ENCODE results near the gene TRAF3IP1.

TRAF3IP1 gene

GRCh38 chr2:238287737-238288649 is 32.3 kb upstream of the TRAF3IP1 start, which contains the start of gene PER2:
TSS of gene PER2 (minus strand) at chr2:238288610. CDS start at chr2:238277936, 10,674 bp downstream.
- DNase-seq, result no peak

- DNase-seq, result peak; percentile 97
Observed at GRCh38 chr2:238288650-238289573, 31.4 kb upstream of the TRAF3IP1 start.

GRCh38 chr2:238289574-238289973 is 30.7 kb upstream of the TRAF3IP1 start:
- no peak for DNase-seq

- DNase-seq, result peak; percentile 38 to 62
Observed at GRCh38 chr2:238290091-238290509, 30.2 kb upstream of the TRAF3IP1 start.

GRCh38 chr2:238290715-238291549 is 29.4 kb upstream of the TRAF3IP1 start:
- DNase-seq, result no peak

- no peak for DNase-seq
Observed at GRCh38 chr2:238291550-238292281, 28.6 kb upstream of the TRAF3IP1 start.

GRCh38 chr2:238294046-238294392 is 26.3 kb upstream of the TRAF3IP1 start:
- no peak for DNase-seq

- no peak for DNase-seq
Observed at GRCh38 chr2:238294393-238295143, 25.8 kb upstream of the TRAF3IP1 start.

GRCh38 chr2:238295144-238296112 is 24.9 kb upstream of the TRAF3IP1 start:
- no peak for DNase-seq

GRCh38 chr2:238296638-238297457 is 23.5 kb upstream of the TRAF3IP1 start:
- no peak for DNase-seq

GRCh38 chr2:238299803-238300202 is 20.5 kb upstream of the TRAF3IP1 start:
- no peak for DNase-seq

- no peak for DNase-seq
Observed at GRCh38 chr2:238302087-238302486, 18.2 kb upstream of the TRAF3IP1 start.

GRCh38 chr2:238302751-238303150 is 17.6 kb upstream of the TRAF3IP1 start:
- DNase-seq, result no peak

- DNase-seq, result no peak
Observed at GRCh38 chr2:238304116-238304515, 16.2 kb upstream of the TRAF3IP1 start.

GRCh38 chr2:238305092-238305862 is 15.0 kb upstream of the TRAF3IP1 start:
- no peak for DNase-seq

- DNase-seq, result no peak
Observed at GRCh38 chr2:238305965-238306671, 14.2 kb upstream of the TRAF3IP1 start.

- DNase-seq, result no peak
Observed at GRCh38 chr2:238306672-238306998, 13.7 kb upstream of the TRAF3IP1 start.

GRCh38 chr2:238308177-238308576 is 12.1 kb upstream of the TRAF3IP1 start:
- no peak for DNase-seq
